ENCODE measurements around the gene ADAMTS19. TPM values are rescaled to one million over a fixed set of nuclear protein-coding genes. Genes with fewer than 3 reads are reported as not detected.

Gene ADAMTS19
- polyA plus RNA-seq, 3 donors = 0.01 to 0.06 TPM; not detected in 1

DNA sequence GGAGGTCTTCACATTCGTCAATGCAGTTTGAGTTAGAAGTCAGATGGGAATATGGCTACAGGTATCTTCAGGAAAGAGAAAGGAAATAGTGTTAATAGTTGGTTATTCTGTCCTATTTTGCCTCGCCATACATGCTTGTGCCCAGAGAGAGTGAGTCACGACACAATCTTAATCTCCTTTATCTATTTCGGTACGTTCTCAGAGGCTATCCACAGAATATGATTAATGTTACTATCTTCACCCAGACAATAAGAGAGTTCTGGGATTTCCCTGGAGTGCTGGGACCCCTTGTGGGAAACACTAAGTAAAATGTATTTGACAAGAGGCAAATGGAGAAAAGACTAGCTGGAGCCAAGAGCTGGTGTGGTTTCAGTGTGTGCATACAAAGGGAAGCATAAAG is 313.3 kb downstream of the ADAMTS19 start:
- 80 to 86% (median 84%) methylated on average over 5 of the region's 5 CpGs for WGBS, 3 donors
- H3K27ac ChIP-seq (ENCODE audit: low read depth, low read length) = no peak overlapping the region

DNA sequence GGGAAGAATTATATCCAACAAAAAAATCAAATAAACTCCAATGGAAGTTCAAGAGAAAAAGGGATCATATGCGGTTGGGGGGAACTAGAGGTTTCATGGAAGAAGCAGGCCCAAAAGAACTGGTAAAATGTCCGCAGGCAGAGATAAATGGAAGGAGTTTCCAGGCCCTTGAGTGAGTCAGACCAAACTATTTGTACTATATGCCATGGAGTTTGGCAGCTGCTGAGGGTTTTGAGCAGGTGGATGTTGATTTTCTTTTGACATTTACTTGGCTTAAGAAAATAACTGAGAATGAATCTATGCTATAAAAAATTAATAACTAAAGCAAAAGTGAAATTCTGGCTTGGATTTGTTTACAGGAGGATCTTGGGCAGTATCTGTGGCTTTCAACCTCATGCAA is 321.5 kb downstream of the ADAMTS19 start:
- WGBS, 3 donors = 82 to 94% (median 87%) methylated on average over 2 of the region's 2 CpGs
- H3K27ac ChIP-seq (ENCODE audit: low read depth, low read length) = no peak overlapping the region

Measured in adipose tissue (tissue), 3 donors.